ENCODE data around the gene SLC49A3. TPM values are rescaled to one million over a fixed set of nuclear protein-coding genes. Genes with fewer than 3 reads are reported as not detected.

Gene SLC49A3
- total and polyA plus RNA-seq, 2 of the 8 experiments (the other 6 are each of a cell fraction or from before 2014, with no cell fraction given): 5.0 to 8.8 TPM

DNA sequence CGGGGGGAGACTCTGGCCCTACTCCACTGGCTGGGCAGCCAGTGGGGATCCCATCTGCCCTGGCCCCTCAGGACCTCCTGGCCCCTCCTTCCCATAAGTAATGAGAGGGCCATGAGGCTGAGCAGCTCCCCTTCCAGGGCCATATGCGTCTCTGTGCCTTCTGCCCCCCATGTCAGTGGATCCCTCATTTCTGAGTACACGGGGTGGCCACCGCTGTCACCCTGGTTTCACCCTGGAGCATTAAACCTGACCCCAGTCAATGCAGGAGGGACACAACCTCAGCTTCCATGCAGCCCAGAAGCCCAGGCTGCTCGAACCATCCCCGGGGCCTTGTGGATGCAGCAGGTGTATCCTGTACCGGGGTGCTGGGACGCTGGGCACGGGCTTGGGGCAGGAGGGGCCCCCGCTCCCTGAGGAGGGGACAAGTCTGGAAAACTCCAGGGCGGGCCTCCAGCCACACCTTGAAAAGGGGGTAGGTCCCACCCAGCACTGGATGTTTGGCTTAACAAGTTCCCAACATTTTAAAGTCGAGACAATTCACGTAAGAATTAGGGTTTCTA lies 39.1 kb downstream of the SLC49A3 start:
- no peak overlapping the region for H3K9ac ChIP-seq (replicated peaks in 1 of 4; ENCODE audit: extremely low read depth in 1 of 4, low read depth in 3 of 4, low read length in 3 of 4)
- ChIA-PET CTCF (ENCODE audit: partially characterized antibody) (interaction anchor here (0.6 to 1.1 kb wide), 2 partner anchors 16 to 18 kb away, joined by 3 to 4 read pairs; no protein-coding TSS in a partner anchor), POLR2A (ENCODE audit: partially characterized antibody) (interaction anchor here (0.9 to 1.6 kb wide), 5 partner anchors 8 to 176 kb away, joined by 3 to 4 read pairs (median 3); partner anchors contain the start of genes ATP5ME and MYL5)
- no peak overlapping the region for H4K91ac ChIP-seq (replicated peaks; ENCODE audit: insufficient read length, low read length)
- no peak overlapping the region for H3K4me3 ChIP-seq (ENCODE audit: extremely low read depth in 1 of 4, insufficient read depth in 2 of 4, low read depth in 3 of 4, low read length in 4 of 4)
- H2BK5ac ChIP-seq (ENCODE audit: low read depth, low read length): no peak overlapping the region
- H2AFZ ChIP-seq (ENCODE audit: low read length): no peak overlapping the region
- no peak overlapping the region for H2BK15ac ChIP-seq (ENCODE audit: low read length)
- H4K5ac ChIP-seq (ENCODE audit: insufficient read length, low read depth, low read length): no peak overlapping the region
- no peaks in the 10 kb centered on the region for H3K36me3 ChIP-seq (ENCODE audit: control insufficient read depth in 2 of 4, insufficient read depth in 4 of 4, low read length in 3 of 4)
- H3K9me3 ChIP-seq (ENCODE audit: insufficient read depth in 2 of 2, low read depth in 1 of 2, low read length in 1 of 2): no peaks in the 10 kb centered on the region
- FAIRE-seq (no peak), DNase-seq (ENCODE audit: low read depth in 1 of 2, low spot score in 2 of 2) (no peak)
- no peaks in the 10 kb centered on the region for H3K79me2 ChIP-seq (ENCODE audit: control insufficient read depth in 1 of 2, insufficient read depth in 2 of 2, low read length in 2 of 2)
- H3K27me3 ChIP-seq (replicated peaks in 1 of 4; ENCODE audit: control insufficient read depth in 3 of 4, extremely low read depth in 1 of 4, insufficient read depth in 3 of 4, low read length in 3 of 4): peaks cover 0 to 9% (median 0%) of the 10 kb centered on the region in 4 experiments; a peak in 2 of 7 replicates
- no peaks in the 10 kb centered on the region for H3K23me2 ChIP-seq (ENCODE audit: low read depth, low read length)
- no peak overlapping the region for H2BK20ac ChIP-seq (ENCODE audit: low read length)
- no peak overlapping the region for H3K4me2 ChIP-seq (ENCODE audit: insufficient read depth in 1 of 2, low read depth in 2 of 2, low read length in 2 of 2)
- no peak overlapping the region for H2BK120ac ChIP-seq (replicated peaks; ENCODE audit: low read depth, low read length)
- no peak overlapping the region for H4K8ac ChIP-seq (ENCODE audit: extremely low read depth, insufficient read depth, low read length)
- no peak overlapping the region for H2AK5ac ChIP-seq (ENCODE audit: low read depth, low read length)
- TF ChIP-seq GABPA (IDR thresholded peaks at IDR 0.05; ENCODE audit: borderline replicate concordance, insufficient read depth, low read length) (no peak), SP2 (IDR thresholded peaks at IDR 0.05; ENCODE audit: low read length) (no peak), NRF1 (IDR thresholded peaks at IDR 0.05; ENCODE audit: low read depth, low read length) (no peak), CEBPB (IDR thresholded peaks at IDR 0.05; ENCODE audit: low read depth, low read length) (no peak)
- TF ChIP-seq, protein P1, sequence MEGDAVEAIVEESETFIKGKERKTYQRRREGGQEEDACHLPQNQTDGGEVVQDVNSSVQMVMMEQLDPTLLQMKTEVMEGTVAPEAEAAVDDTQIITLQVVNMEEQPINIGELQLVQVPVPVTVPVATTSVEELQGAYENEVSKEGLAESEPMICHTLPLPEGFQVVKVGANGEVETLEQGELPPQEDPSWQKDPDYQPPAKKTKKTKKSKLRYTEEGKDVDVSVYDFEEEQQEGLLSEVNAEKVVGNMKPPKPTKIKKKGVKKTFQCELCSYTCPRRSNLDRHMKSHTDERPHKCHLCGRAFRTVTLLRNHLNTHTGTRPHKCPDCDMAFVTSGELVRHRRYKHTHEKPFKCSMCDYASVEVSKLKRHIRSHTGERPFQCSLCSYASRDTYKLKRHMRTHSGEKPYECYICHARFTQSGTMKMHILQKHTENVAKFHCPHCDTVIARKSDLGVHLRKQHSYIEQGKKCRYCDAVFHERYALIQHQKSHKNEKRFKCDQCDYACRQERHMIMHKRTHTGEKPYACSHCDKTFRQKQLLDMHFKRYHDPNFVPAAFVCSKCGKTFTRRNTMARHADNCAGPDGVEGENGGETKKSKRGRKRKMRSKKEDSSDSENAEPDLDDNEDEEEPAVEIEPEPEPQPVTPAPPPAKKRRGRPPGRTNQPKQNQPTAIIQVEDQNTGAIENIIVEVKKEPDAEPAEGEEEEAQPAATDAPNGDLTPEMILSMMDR (IDR thresholded peaks at IDR 0.05; ENCODE audit: control extremely low read depth in 1 of 3, insufficient read depth in 1 of 3, low read depth in 1 of 3, low read length in 3 of 3): no peak
- TF ChIP-seq, protein P2, sequence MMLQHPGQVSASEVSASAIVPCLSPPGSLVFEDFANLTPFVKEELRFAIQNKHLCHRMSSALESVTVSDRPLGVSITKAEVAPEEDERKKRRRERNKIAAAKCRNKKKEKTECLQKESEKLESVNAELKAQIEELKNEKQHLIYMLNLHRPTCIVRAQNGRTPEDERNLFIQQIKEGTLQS (IDR thresholded peaks at IDR 0.05; ENCODE audit: insufficient read depth, low read depth, low read length): no peak
- no peak overlapping the region for H3K23ac ChIP-seq (ENCODE audit: insufficient read length)
- no peak overlapping the region for H3K4ac ChIP-seq (replicated peaks; ENCODE audit: insufficient read length, low read depth, low read length)
- H3K4me1 ChIP-seq (replicated peaks in 1 of 4; ENCODE audit: control insufficient read depth in 3 of 4, insufficient read depth in 4 of 4, low read length in 3 of 4): peaks cover 0 to 5% (median 0%) of the 10 kb centered on the region in 4 experiments; a peak in 1 of 7 replicates
- H3K14ac ChIP-seq (ENCODE audit: insufficient read length): no peak overlapping the region
- H3K27ac ChIP-seq (ENCODE audit: low read depth, low read length): no peak overlapping the region
- no peaks in the 10 kb centered on the region for H3K79me1 ChIP-seq (ENCODE audit: low read depth, low read length)
- H2BK12ac ChIP-seq (ENCODE audit: low read depth, low read length): no peak overlapping the region
- H4K20me1 ChIP-seq (replicated peaks in 1 of 2; ENCODE audit: control insufficient read depth in 1 of 2, insufficient read depth in 2 of 2, low read length in 2 of 2): no peaks in the 10 kb centered on the region
- no peak overlapping the region for H3K18ac ChIP-seq (ENCODE audit: extremely low read depth, low read length)
- WGBS, 2 experiments (ENCODE audit: extremely low coverage in 1 of 2, insufficient coverage in 1 of 2, insufficient read length in 1 of 2, insufficient replicate concordance in 2 of 2, low coverage in 1 of 2, low lambda C conversion rate in 2 of 2, missing lambda C conversion rate in 1 of 2): 90% methylated on average over 13 of the region's 13 CpGs; no CpG with 5 or more reads in 1 of the 2 experiments
- H3K56ac ChIP-seq (replicated peaks; ENCODE audit: insufficient read length, low read depth, low read length): no peak overlapping the region

Data from H1 (cell line).